GM18520 (cell line): ENCODE measurements around the gene ZNF678.
"Not testable (repeated sequence)": the region's sequence is repeated elsewhere in the genome, so short reads cannot be mapped to it uniquely, and the experiment has no call there.

Experiments
- ATAC-seq: cut with Tn5 transposase; IDR thresholded peaks from one replicate; pipeline ENCODE4 v1.9.1; 2021; ENCODE audit not compliant: unreplicated experiment

The ZNF678 gene

DNA sequence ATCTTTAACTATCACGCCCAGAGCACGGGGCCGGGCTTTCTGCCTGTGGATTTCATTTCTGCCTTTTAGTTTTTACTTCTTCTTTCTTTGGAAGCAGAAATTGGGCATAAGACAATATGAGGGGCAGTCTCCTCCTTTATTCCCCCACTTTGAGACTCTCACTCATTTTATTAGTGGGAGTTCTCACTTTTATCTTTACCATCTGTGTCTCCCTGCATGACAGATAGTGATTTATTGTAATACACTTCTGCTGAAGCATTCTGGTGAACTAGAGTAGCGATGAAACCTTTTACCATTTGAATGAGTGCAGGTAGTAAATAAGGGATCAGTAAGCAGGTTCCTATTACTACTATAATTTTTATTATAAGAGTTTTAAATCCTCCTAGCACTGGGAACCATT is 26.4 kb downstream of the ZNF678 start:
- ATAC-seq: not testable (repeated sequence)

- ATAC-seq: not testable (repeated sequence)
These were observed 32.9 kb downstream of the ZNF678 start for GRCh38 chr1:227596222-227596621.

- ATAC-seq: no peak
These were observed 40.0 kb downstream of the ZNF678 start for GRCh38 chr1:227603327-227603726.

GRCh38 chr1:227604446-227604845 is 41.1 kb downstream of the ZNF678 start:
- no peak for ATAC-seq

DNA sequence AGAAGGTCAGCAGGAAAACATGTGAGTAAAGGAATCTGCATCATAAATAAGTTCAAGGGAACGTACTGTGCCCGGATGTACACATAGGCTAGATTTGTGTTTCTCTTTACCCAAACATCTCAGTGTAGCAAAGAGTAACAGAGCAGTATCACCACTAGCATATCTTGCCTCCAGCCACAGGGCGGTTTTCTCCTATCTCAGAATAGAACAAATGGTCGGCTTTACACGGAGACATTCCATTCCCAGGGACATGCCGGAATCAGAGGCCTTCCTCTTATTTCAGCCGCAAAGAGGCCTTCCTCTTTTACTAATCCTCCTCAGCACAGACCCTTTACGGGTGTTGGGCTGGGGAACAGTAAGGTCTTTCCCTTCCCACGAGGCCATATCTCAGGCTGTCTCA is 42.9 kb downstream of the ZNF678 start:
- ATAC-seq: not testable (repeated sequence)

GRCh38 chr1:227607336-227607898 is 44.1 kb downstream of the ZNF678 start:
- no peak for ATAC-seq

GRCh38 chr1:227612658-227613057 is 49.3 kb downstream of the ZNF678 start:
- ATAC-seq: no peak

DNA sequence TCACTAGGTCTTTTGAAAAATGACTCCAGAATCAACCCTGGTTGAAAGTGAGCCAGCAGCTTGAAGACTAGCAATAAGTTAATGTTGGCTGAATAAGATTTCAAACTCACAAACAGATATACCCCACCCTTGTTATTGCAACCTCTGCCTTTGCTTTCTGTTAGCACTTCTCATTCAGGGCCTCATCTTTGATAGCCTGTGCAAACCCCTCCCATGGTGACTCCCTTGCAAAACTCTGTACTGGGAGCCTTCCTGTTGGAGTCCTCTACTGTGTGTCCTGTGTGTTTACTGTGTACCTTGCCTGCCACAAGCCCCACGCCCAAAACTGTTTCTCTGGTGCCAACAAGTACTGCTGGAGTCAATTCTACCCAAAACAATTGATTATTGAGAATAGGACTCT is 50.2 kb downstream of the ZNF678 start:
- ATAC-seq: no peak

DNA sequence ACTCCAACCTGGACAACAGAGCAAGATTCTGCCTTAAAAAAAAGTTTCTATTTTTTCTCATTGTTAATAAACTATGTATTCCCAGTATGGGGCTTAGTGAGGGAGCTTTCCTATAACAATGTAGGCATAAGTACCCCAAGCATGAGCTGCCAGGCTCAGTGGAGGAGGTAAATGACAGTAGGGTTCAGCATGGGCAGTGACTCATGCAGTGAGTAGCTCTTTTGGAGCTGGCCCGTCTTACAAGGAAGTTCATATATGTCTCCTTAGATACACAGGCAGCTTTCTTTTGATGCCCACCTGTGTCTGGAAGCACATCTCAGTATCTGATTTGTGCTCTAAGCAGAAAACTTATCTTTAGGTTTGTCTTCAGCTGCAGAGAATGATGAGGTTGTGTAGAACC is 57.9 kb downstream of the ZNF678 start:
- no peak for ATAC-seq

GRCh38 chr1:227622739-227623475 is 59.6 kb downstream of the ZNF678 start:
- ATAC-seq: no peak

DNA sequence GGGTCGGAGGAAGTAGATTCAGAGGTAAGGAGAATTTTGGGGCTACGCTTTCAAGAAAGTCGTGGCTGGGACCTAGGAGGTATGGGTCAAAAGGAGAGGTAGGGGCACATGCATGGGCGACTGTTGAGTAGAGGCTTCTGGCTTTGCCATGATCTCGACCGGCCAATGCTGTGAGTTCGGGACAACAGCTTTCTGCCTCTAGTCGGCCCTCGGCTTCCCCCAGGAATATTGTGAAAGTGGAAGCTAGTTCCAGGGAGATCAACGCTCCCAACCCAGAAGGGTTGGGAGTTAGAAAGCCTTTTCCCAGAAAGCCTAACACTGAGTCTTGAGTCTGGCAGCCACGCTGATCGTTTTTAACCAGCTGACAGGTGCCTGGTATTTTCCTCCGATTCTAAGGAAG is 69.0 kb downstream of the ZNF678 start:
- no peak for ATAC-seq

- ATAC-seq: no peak
These were observed 72.2 kb downstream of the ZNF678 start for GRCh38 chr1:227635596-227635995.

DNA sequence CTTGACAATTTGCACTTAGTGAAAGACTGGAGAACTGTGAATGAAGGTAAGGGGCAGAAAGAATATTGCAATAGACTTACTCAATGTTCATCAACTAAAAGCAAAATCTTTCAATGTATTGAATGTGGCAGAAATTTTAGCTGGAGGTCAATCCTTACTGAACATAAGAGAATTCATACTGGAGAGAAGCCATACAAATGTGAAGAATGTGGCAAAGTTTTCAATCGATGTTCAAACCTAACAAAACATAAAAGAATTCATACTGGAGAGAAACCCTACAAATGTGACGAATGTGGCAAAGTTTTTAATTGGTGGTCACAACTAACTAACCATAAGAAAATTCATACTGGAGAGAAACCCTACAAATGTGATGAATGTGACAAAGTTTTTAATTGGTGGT is 91.1 kb downstream of the ZNF678 start:
- no peak for ATAC-seq

DNA sequence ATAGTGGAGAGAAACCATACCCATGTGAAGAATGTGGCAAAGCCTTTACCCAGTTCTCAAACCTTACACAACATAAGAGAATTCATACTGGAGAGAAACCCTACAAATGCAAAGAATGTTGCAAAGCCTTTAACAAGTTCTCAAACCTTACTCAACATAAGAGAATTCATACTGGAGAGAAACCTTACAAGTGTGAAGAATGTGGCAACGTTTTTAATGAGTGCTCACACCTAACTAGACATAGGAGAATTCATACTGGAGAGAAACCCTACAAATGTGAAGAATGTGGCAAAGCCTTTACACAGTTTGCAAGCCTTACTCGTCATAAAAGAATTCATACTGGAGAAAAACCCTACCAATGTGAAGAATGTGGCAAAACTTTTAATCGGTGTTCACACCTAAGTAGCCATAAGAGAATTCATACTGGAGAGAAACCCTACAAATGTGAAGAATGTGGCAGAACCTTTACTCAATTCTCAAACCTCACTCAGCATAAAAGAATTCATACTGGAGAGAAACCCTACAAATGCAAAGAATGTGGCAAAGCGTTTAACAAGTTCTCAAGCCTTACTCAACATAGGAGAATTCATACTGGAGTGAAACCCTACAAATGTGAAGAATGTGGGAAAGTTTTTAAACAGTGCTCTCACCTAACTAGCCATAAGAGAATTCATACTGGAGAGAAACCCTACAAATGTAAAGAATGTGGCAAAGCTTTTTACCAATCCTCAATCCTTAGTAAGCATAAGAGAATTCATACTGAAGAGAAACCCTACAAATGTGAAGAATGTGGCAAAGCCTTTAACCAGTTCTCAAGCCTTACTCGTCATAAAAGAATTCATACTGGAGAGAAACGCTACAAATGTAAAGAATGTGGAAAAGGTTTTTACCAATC is 91.7 kb downstream of the ZNF678 start:
- ATAC-seq: no peak

- ATAC-seq: no peak
These were observed 98.1 kb downstream of the ZNF678 start for GRCh38 chr1:227661495-227661894.

GRCh38 chr1:227662933-227663332 is 99.6 kb downstream of the ZNF678 start:
- no peak for ATAC-seq

GRCh38 chr1:227666286-227666685 is 102.9 kb downstream of the ZNF678 start:
- no peak for ATAC-seq

DNA sequence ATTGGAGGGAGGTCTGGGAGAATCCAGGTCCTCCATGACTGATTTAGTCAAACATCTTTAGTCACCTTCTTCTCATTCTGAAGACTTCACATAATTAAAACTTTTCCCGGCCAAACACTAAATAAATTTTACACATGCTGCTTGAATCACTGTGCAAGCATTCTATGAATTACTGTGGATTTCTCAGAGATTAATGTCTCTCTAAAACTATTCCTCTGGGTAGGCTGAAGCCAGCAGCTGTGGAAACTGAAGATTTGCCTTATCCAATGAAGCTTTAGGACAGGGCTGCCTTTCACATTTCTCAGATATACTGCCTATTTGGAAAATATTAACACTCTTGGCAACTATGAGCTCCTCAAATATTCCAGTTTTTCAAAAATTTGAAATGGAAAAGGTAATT is 110.1 kb downstream of the ZNF678 start:
- ATAC-seq: no peak

DNA sequence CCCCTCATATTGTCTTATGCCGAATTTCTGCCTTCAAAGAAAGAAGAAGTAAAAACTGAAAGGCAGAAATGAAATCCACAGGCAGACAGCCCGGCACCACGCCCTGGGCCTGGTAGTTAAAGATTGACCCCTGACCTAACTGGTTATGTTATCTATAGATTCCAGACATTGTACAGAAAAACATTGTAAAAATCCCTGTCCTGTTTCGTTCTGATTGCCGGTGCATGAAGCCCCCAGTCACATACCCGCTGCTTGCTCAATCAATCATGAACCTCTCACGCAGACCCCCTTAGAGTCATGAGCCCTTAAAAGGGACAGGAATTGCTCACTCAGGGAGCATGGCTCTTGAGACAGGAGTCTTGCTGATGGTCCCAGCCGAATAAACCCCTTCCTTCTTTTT is 122.5 kb downstream of the ZNF678 start:
- ATAC-seq: no peak

GRCh38 chr1:227697321-227697864 is 134.0 kb downstream of the ZNF678 start:
- ATAC-seq: no peak

DNA sequence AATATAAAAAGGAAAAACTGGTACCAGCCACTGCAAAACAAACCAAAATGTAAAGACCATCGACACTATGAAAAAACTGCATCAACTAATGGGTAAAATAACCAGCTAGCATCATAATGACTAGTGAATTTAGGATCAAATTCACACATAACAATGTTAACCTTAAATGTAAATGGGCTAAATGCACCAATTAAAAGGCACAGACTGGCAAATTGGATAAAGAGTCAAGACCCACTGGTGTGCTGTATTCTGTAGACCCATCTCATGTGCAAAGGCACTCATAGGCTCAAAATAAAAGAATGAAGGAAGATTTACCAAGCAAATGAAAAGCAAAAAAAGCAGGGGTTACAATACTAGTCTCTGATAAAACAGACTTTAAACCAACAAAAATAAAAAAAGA is 138.3 kb downstream of the ZNF678 start:
- ATAC-seq: not testable (repeated sequence)

- ATAC-seq: no peak
These were observed 144.5 kb downstream of the ZNF678 start for GRCh38 chr1:227707846-227708245.
